Smooth muscle cell (in vitro differentiated cells): Measurements from ENCODE around the gene STAG1. TPM values are rescaled to one million over a fixed set of nuclear protein-coding genes. Genes with fewer than 3 reads are reported as not detected.
"Not testable (repeated sequence)": the region's sequence is repeated elsewhere in the genome, so short reads cannot be mapped to it uniquely, and the experiment has no call there.

Experiments
- DNase-seq: peaks from one replicate; lab custom pipeline; 2025; ENCODE audit not compliant: unreplicated experiment; lab: John Stamatoyannopoulos, UW
- H2AFZ ChIP-seq: fragments of 200-600 bp; sonication (generic); 2 replicates; pipeline ENCODE4 v1.6.0; 2016; ENCODE audit warnings: antibody characterized with exemption, low read depth, mild to moderate bottlenecking
- H3F3A ChIP-seq: fragments of 200-600 bp; sonication (generic); 2 replicates; pipeline ENCODE4 v1.6.0; 2017; ENCODE audit warnings: antibody characterized with exemption, low read depth
- H3K27ac ChIP-seq: fragments of 200-600 bp; sonication (generic); 2 replicates; pipeline ENCODE4 v1.5.1; 2016; ENCODE audit warnings: low read depth, mild to moderate bottlenecking
- H3K27me3 ChIP-seq: fragments of 200-600 bp; sonication (generic); 2 replicates; pipeline ENCODE4 v1.6.1; 2016; ENCODE audit warnings: low read depth, mild to moderate bottlenecking
- H3K36me3 ChIP-seq: fragments of 200-600 bp; sonication (generic); 2 replicates; pipeline ENCODE4 v1.5.1; 2016; ENCODE audit warnings: low read depth
- H3K4me1 ChIP-seq: fragments of 200-600 bp; sonication (generic); 2 replicates; pipeline ENCODE4 v1.5.1; 2016; ENCODE audit warnings: low read depth
- H3K4me2 ChIP-seq: fragments of 200-600 bp; sonication (generic); 2 replicates; pipeline ENCODE4 v1.6.0; 2016; ENCODE audit warnings: mild to moderate bottlenecking
- H3K4me3 ChIP-seq: fragments of 200-600 bp; sonication (generic); 2 replicates; pipeline ENCODE4 v1.5.1; 2016; ENCODE audit warnings: mild to moderate bottlenecking
- H3K79me2 ChIP-seq: fragments of 200-600 bp; sonication (generic); 2 replicates; pipeline ENCODE4 v1.6.0; 2016; ENCODE audit warnings: low read depth, mild to moderate bottlenecking
- H3K9ac ChIP-seq: fragments of 200-600 bp; sonication (generic); 2 replicates; pipeline ENCODE4 v1.6.0; 2016; ENCODE audit warnings: low read depth
- H3K9me3 ChIP-seq: fragments of 200-600 bp; sonication (generic); replicated peaks from 2 replicates; pipeline ENCODE4 v1.5.1; 2016; ENCODE audit warnings: low read depth
- H4K20me1 ChIP-seq: fragments of 200-600 bp; sonication (generic); 2 replicates; pipeline ENCODE4 v1.6.0; 2016; ENCODE audit warnings: low read depth
- CTCF ChIP-seq: fragments of 200-600 bp; sonication (generic); IDR thresholded peaks from 2 replicates; pipeline ENCODE4 v1.5.1; 2017; ENCODE audit warnings: borderline replicate concordance, mild to moderate bottlenecking, antibody characterized with exemption; ENCODE audit not compliant: insufficient read depth, poor library complexity, severe bottlenecking
- WGBS: methylation state at CpG from one replicate; pipeline ENCODE4 v1.1.7; 2016; ENCODE audit warnings: low lambda C conversion rate; 5-methylcytosine and 5-hydroxymethylcytosine counted together
- polyA plus RNA-seq: library from polyadenylated mRNA; unstranded; fragments of >200 nt; fragmentation: Nextera tagmentation; extraction: Ambion mirVana; gene quantifications from 2 replicates; pipeline ENCODE4 v1.2.1, GENCODE V29; 2016
- total RNA-seq: library from RNA; depleted of rRNA; stranded (reverse); fragments of >200 nt; gene quantifications from 2 replicates; pipeline ENCODE4 v1.2.3, GENCODE V29; 2014

The STAG1 gene
- total and polyA plus RNA-seq, 2 experiments from 2014 or later, result 14.6 to 29.5 TPM

GRCh38 chr3:136617198-136617597 is 135.0 kb downstream of the STAG1 start:
- no peak for TF ChIP-seq CTCF
- DNase-seq, result no peak
- H3F3A ChIP-seq, result no peaks in the 10 kb centered on the region
- no peak overlapping the region for H3K9ac ChIP-seq
- no peak overlapping the region for H3K4me2 ChIP-seq
- H3K9me3 ChIP-seq, result no peaks in the 10 kb centered on the region
- peaks cover 2% of the 10 kb centered on the region for H4K20me1 ChIP-seq
- H3K27me3 ChIP-seq, result no peaks in the 10 kb centered on the region
- no peaks in the 10 kb centered on the region for H3K4me1 ChIP-seq
- no peak overlapping the region for H3K4me3 ChIP-seq
- H3K36me3 ChIP-seq, result no peaks in the 10 kb centered on the region
- no peak overlapping the region for H2AFZ ChIP-seq
- H3K27ac ChIP-seq, result peak overlapping the region; percentile 1
- H3K79me2 ChIP-seq, result peaks cover 7% of the 10 kb centered on the region

- Histone ChIP-seq H3K27me3 (no peaks in the 10 kb centered on the region), H3K79me2 (peaks cover 8% of the 10 kb centered on the region)
- no peak for TF ChIP-seq CTCF
Measured at GRCh38 chr3:136612512-136612911, 139.7 kb downstream of the STAG1 start.

GRCh38 chr3:136606990-136607389 is 145.2 kb downstream of the STAG1 start:
- no peak overlapping the region for H3K4me3 ChIP-seq
- no peaks in the 10 kb centered on the region for H3K4me1 ChIP-seq
- H3K27me3 ChIP-seq, result no peaks in the 10 kb centered on the region
- no peaks in the 10 kb centered on the region for H3F3A ChIP-seq
- H3K4me2 ChIP-seq, result no peak overlapping the region
- WGBS, result 97% methylated on average over 2 of the region's 2 CpGs
- no peak overlapping the region for H3K27ac ChIP-seq
- H3K9ac ChIP-seq, result no peak overlapping the region
- H2AFZ ChIP-seq, result no peak overlapping the region
- peaks cover 5% of the 10 kb centered on the region for H4K20me1 ChIP-seq
- no peak for TF ChIP-seq CTCF
- no peaks in the 10 kb centered on the region for H3K9me3 ChIP-seq
- H3K79me2 ChIP-seq, result peaks cover 9% of the 10 kb centered on the region
- DNase-seq, result no peak
- H3K36me3 ChIP-seq, result no peaks in the 10 kb centered on the region

More at GRCh38 chr3:136612512-136612911, 139.7 kb downstream of the STAG1 start:
- H3K4me1 ChIP-seq, result no peaks in the 10 kb centered on the region
- no peak overlapping the region for H3K4me3 ChIP-seq
- H3K4me2 ChIP-seq, result no peak overlapping the region
- no peaks in the 10 kb centered on the region for H3F3A ChIP-seq
- H4K20me1 ChIP-seq, result no peaks in the 10 kb centered on the region
- 90% methylated on average over 2 of the region's 2 CpGs for WGBS
- H3K36me3 ChIP-seq, result no peaks in the 10 kb centered on the region
- DNase-seq, result no peak
- H2AFZ ChIP-seq, result no peak overlapping the region
- H3K27ac ChIP-seq, result no peak overlapping the region
- H3K9ac ChIP-seq, result no peak overlapping the region
- H3K9me3 ChIP-seq, result no peaks in the 10 kb centered on the region

- not testable (repeated sequence) for H3K4me3 ChIP-seq, H3K4me2 ChIP-seq, H4K20me1 ChIP-seq, H3K79me2 ChIP-seq, H3K36me3 ChIP-seq, H3K9ac ChIP-seq, H3K9me3 ChIP-seq, H3K4me1 ChIP-seq, H3K27me3 ChIP-seq, H2AFZ ChIP-seq, DNase-seq, H3F3A ChIP-seq, H3K27ac ChIP-seq
- WGBS, result 96% methylated on average over 7 of the region's 7 CpGs
Measured at GRCh38 chr3:136606216-136606615, 146.0 kb downstream of the STAG1 start.
